HG03025 (cell line): Measurements from ENCODE around the gene JPT1.
A peak's percentile ranks its signal among the peaks of the same experiment; 100 is the strongest.

Experiments used
- ATAC-seq: cut with Tn5 transposase; IDR thresholded peaks from one replicate; pipeline ENCODE4 v1.9.1; 2021; ENCODE audit warnings: mild to moderate bottlenecking, moderate library complexity; ENCODE audit not compliant: unreplicated experiment, low FRiP score

The JPT1 gene

GRCh38 chr17:75109407-75110233 is 44.7 kb downstream of the JPT1 start, which contains the start of gene ARMC7:
Gene ARMC7 (plus strand): TSS chr17:75109969. CDS start chr17:75110289, 320 bp downstream.
- ATAC-seq = peak; percentile 59

- ATAC-seq = no peak
These were observed 45.3 kb downstream of the JPT1 start for GRCh38 chr17:75109046-75109406.

DNA sequence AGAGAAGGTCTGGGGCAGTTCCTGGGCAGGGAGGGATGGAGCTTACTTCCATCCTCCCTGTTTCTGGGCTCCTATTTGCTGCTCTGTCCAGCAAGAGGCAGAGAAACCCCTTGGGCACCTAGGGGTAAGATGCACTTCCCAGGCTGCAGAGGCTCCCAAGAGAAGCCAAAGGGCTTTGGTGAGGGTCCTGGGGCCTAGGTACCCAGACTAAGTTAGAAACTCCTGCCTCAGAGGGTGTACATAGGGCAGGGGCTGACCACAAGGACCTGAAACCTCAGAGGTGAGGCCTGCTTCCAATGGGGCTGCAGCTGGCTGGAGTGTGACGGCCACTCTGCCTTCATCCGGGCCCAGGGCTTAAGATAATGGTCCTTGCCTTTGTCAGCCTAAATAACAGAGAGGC is 46.1 kb downstream of the JPT1 start:
- ATAC-seq = no peak

GRCh38 chr17:75105126-75106080 is 48.9 kb downstream of the JPT1 start:
- ATAC-seq = no peak

GRCh38 chr17:75103601-75104554 is 50.4 kb downstream of the JPT1 start:
- no peak for ATAC-seq

DNA sequence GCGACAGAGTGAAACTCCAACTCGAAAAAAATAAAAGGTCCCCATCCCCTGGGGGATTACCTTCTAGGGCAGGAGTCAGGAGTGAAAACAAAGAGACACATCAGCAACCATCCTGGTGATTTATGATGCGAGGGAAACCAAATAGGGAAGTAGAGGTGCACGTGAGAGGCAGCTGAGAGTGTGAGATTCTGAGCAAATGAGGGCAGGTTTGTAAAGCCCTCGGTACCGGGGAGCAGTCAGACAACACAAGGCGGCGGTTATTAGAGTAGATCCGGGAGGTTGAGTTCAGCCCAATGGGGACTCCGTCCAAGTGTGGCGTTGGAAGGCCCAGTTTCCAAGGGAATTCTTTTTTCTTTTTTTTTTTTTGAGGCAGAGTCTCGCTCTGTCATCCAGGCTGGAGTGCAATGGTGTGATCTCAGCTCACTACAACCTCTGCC is 51.9 kb downstream of the JPT1 start:
- no peak for ATAC-seq

DNA sequence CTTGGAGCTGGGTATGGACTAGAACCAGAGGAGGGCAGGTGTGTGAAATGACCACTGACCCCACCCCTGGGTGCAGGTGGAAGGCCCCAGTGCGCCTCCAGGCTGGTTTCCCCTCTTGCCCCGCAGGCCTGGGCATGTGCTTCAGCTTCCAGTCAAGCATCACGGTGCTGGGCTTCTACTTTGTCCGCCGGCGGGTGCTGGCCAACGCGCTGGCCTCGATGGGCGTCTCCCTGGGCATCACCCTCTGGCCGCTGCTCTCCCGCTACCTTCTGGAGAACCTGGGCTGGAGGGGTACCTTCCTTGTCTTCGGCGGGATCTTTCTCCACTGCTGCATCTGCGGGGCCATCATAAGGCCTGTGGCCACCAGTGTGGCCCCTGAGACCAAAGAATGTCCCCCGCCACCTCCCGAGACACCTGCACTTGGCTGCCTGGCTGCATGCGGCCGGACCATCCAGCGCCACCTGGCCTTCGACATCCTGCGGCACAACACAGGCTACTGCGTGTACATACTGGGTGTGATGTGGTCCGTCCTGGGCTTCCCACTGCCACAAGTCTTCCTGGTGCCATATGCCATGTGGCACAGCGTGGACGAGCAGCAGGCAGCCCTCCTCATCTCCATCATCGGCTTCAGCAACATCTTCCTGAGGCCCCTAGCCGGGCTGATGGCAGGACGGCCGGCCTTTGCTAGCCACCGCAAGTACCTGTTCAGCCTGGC is 54.3 kb downstream of the JPT1 start:
- no peak for ATAC-seq

DNA sequence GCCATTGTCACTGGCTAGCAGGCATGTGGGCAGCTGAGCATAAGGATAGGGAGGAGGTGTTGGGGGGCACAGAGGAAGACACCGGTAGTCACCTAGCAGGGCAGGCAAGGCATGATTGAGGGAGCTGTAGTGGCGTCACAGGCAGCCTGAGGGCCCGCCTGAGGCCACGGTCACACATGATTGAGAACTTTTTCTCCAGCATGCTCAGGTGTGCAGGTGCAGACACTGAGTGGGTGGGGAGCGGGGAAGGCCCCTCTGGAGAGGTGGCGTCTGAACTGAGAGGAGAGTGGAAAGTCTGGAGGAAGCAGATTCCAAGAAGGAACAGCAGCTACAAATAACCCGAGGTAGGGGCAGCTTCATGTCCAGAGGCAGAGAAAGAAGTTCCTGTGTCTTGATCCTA is 55.5 kb downstream of the JPT1 start:
- ATAC-seq = no peak

- ATAC-seq = no peak
These were observed 56.4 kb downstream of the JPT1 start for GRCh38 chr17:75097865-75098264.

- ATAC-seq = no peak
These were observed 58.2 kb downstream of the JPT1 start for GRCh38 chr17:75096082-75096625.

DNA sequence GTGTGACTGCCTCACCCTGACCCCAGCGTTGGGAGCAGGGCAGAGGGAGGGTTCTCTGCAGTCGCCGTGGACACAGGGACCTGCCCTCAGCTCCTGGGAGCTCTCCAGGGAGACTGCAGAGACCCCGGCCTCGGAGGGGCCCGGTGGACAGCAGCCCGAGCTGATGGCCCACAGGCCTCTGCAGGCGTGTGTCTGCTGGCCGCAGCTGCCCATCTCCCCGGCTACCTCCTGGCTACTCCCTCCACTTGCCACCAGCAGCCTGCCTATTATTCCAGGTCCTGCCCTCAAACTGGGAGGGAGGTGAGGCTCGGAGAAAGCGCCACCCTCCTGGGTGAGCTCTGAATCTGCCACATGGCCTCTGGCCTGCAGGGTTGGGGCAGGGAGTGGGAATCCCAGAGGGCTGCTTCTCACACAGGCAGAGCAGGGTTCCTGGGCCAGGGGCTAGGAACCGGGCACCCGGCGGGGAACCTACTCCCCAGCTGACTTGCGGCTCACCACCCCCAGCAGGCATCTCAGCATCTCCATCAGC is 59.4 kb downstream of the JPT1 start:
- ATAC-seq = no peak

- ATAC-seq = no peak
These were observed 60.7 kb downstream of the JPT1 start for GRCh38 chr17:75093548-75094158.

DNA sequence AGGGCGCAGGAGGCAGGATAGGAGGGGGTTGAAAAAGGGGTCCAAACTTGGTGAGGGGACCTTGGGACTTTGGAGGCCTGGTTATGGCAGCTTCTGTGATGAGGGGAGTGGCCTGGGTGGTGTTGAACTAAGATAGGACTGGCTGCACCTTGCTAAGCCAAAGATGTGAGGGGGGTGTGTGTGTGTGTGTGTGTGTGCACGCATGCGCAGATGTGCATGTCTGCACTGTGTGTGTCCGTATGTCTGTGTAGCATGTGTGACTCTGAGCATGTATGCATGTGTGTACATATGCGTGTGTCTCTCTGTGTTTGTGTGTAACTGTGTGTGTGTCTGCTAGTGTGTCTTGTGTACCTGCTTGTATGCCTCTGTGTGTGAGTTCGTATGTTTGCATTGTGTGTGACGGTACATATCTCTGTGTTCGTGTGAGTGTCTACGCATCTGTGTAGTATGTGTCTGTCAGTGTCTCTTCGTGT is 62.4 kb downstream of the JPT1 start:
- no peak for ATAC-seq

GRCh38 chr17:75090871-75091854 is 63.1 kb downstream of the JPT1 start:
- no peak for ATAC-seq

DNA sequence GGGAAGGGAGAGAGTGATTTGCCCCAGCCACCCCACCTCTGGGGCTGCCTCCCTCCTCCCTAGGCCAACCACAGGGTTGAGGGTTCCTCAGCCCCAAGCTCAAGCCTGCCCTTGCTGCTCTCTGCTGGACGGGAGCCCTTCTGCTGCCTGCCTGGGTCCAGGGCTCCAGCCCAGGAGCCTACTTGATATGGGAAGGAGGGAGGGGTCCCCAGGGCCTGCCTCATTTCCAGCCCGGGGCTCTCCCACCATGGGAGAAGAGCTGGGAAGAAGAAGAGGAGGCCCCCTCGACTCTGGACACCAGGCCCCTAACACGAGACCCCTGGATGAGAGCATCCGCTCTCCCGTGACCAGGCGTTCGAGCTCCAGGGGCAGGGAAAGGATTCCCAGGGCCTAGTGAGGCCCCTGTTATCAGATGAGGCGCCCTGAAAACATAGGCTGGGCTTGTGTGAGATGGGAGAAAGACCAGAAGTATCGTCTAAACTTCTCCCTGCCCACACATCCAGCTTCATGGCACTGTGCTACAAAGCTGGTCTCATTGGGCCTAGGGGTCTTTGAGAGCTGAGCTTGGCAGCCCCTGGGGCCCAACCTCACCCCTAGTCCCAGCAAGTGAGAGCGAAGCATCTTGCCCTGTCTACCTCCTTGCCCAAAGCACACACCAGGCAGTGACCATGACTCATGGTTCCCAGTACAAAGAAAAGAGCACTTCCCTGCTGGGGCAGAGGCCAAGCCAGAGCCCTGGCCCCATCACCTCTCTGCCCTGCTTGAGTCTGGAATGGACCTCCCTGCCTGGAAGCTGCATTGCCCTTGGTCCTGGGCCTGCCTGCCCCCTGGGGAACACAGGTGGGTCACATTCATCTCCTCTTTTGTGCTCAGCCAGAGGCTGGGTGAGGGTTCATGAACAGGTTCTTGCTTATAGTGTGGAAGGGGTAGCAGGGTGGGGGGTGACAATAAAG is 65.6 kb downstream of the JPT1 start:
- no peak for ATAC-seq
